ENCODE results near the gene CTNNA2. TPM values are rescaled to one million over a fixed set of nuclear protein-coding genes. Genes with fewer than 3 reads are reported as not detected.

CTNNA2 gene
- total RNA-seq, 2 experiments from 2014 or later = not detected

Small RNA genes within 50 kb of the gene (microRNA-seq; reads per million reads assigned to microRNA genes)
- gene MIR4264 (not detected), gene MIR8080 (not detected)
